ENCODE results near the gene DAD1. TPM values are rescaled to one million over a fixed set of nuclear protein-coding genes. Genes with fewer than 3 reads are reported as not detected.

Gene DAD1
- total RNA-seq, 1 donor from 2014 or later: 185 TPM

DNA sequence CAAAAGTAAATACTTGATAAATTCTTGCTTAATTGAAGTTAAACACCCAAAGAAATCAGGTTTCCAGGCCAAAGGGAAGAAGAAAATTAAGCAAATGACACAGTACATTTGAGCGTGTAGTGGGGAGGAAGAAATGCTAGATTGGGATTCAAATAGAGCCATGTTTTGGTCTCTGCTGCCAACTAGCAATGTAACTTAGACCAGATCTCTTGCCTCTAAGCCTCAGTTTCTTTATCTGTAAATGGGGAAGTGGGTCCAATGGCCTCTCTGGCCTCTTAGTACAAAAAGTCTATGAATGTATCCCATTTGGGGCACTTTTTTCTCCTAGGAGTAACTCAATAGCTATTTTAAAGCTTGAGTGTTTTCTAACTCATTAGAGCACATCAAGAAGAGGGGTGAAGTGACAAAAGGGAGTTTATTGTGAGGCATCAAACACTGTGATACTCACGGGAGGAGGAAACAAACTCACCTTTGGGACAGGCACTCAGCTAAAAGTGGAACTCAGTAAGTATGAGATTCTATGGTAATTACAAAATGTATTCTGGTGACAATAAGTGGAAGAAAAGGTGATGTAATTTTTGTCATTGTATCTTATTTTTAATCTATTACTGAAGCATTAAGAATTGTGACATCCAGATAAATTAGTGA, 55.8 kb downstream of the DAD1 start:
- Histone ChIP-seq H3K27me3 (no peaks in the 10 kb centered on the region), H3K4me2 (no peak overlapping the region), H3K4me3 (no peak overlapping the region), H2AFZ (replicated peaks) (no peak overlapping the region), H3K27ac (no peak overlapping the region), H3K4me1 (no peaks in the 10 kb centered on the region), H4K20me1 (ENCODE audit: low read depth) (no peaks in the 10 kb centered on the region), H3K9ac (no peak overlapping the region), H3K9me3 (ENCODE audit: low read depth) (no peaks in the 10 kb centered on the region), H3F3A (ENCODE audit: low read depth) (no peaks in the 10 kb centered on the region), H3K36me3 (no peaks in the 10 kb centered on the region), H3K79me2 (ENCODE audit: low read depth) (no peaks in the 10 kb centered on the region)
- no peak for DNase-seq (ENCODE audit: low spot score)
- Mint-ChIP-seq H3K4me1 (no peaks in the 10 kb centered on the region), H3K4me3 (no peak overlapping the region), H3K27ac (no peak overlapping the region), H3K27me3 (ENCODE audit: insufficient read depth, low read depth) (peaks cover 8% of the 10 kb centered on the region), H3K36me3 (no peaks in the 10 kb centered on the region), H3K9me3 (no peaks in the 10 kb centered on the region)
- TF ChIP-seq EZH2phosphoT487 (IDR thresholded peaks at IDR 0.05): no peak
- no peak for TF ChIP-seq EZH2 (IDR thresholded peaks at IDR 0.05)
- TF ChIP-seq, protein P1, sequence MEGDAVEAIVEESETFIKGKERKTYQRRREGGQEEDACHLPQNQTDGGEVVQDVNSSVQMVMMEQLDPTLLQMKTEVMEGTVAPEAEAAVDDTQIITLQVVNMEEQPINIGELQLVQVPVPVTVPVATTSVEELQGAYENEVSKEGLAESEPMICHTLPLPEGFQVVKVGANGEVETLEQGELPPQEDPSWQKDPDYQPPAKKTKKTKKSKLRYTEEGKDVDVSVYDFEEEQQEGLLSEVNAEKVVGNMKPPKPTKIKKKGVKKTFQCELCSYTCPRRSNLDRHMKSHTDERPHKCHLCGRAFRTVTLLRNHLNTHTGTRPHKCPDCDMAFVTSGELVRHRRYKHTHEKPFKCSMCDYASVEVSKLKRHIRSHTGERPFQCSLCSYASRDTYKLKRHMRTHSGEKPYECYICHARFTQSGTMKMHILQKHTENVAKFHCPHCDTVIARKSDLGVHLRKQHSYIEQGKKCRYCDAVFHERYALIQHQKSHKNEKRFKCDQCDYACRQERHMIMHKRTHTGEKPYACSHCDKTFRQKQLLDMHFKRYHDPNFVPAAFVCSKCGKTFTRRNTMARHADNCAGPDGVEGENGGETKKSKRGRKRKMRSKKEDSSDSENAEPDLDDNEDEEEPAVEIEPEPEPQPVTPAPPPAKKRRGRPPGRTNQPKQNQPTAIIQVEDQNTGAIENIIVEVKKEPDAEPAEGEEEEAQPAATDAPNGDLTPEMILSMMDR (IDR thresholded peaks at IDR 0.05): no peak

DNA sequence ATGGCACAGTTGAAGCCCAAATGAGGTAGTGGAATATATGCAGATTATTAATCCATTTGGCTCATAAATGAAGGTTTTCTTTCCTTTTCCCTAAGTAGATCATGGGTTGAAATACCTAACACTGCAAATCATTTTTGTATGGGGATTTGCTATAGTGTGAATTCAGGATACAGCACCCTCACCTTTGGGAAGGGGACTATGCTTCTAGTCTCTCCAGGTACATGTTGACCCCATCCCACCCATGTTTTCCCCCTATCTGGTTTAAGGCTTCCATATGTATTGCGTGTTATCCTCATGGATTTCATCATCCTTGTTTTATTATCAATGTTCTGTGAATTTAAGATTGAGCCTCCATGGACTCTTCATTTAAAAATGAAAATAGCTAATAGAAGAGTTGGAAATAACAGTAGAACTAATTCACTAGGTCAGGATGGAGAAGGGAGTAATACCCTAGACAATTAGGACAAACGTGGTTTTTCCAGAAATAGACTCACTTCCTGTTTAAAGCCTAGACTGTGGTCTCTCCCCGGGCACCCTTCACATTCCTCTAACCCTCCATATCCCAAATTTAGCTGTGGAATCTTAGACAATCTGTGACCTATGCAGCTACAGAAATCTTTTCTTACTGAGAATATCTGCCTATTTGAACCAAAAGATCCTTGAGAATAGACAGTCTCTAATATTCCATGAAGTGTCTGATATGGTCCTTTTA, 56.5 kb downstream of the DAD1 start:
- H3F3A ChIP-seq (ENCODE audit: low read depth): no peaks in the 10 kb centered on the region
- no peaks in the 10 kb centered on the region for H3K79me2 ChIP-seq (ENCODE audit: low read depth)
- no peaks in the 10 kb centered on the region for H4K20me1 ChIP-seq (ENCODE audit: low read depth)
- H3K9me3 ChIP-seq (ENCODE audit: low read depth): no peaks in the 10 kb centered on the region
- no peaks in the 10 kb centered on the region for H3K36me3 ChIP-seq
- Mint-ChIP-seq H3K36me3 (no peaks in the 10 kb centered on the region), H3K27me3 (ENCODE audit: insufficient read depth, low read depth) (peaks cover 8% of the 10 kb centered on the region), H3K4me1 (peaks cover under 1% of the 10 kb centered on the region), H3K4me3 (no peak overlapping the region), H3K9me3 (no peaks in the 10 kb centered on the region), H3K27ac (no peak overlapping the region)
- H3K9ac ChIP-seq: no peak overlapping the region
- H2AFZ ChIP-seq (replicated peaks): no peak overlapping the region
- H3K27me3 ChIP-seq: no peaks in the 10 kb centered on the region
- no peak for TF ChIP-seq EZH2phosphoT487 (IDR thresholded peaks at IDR 0.05)
- TF ChIP-seq, protein P1 (IDR thresholded peaks at IDR 0.05): no peak
- TF ChIP-seq EZH2 (IDR thresholded peaks at IDR 0.05): no peak
- no peak overlapping the region for H3K4me2 ChIP-seq
- H3K4me1 ChIP-seq: no peaks in the 10 kb centered on the region
- no peak overlapping the region for H3K4me3 ChIP-seq
- DNase-seq (ENCODE audit: low spot score): no peak
- no peak overlapping the region for H3K27ac ChIP-seq

DNA sequence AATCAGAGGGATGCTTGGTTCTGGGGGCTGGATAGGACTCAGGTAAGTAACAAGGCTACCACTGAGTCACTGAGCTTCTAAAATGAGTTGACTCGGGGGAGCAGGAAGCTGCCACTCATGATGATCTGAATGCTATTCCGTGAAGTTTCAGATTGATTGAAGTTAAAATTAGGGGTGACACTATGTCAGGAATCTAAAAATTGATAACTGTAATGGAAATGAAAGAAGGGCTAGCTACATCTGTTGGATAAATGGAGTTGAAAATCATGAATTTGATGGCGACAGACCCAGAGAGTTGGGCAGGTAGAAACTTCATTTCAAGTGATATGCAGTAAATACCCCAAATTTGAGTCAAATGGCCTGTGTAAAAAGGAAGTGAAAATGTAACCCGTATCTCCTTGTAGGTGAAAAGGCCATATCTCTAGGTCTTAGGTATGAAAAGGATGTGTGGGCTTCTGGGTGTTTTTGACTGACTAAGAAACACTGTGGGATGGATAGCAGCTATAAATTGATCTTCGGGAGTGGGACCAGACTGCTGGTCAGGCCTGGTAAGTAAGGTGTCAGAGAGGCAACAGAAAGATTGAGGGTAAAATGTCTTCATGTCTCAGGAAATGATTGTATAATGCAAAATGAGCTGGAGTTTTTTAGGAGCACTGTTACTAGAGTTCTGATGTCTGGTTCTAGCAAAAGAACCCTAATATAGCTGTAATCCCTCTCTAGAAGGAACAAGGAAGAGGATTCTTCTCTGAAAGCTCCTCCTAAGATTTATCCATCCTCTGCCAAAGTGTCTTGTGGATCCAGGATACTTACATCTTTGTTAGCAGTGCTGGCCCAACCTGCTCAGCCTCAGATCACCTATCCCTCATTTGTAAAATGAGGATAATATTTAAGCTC, 57.3 kb downstream of the DAD1 start:
- no peak for TF ChIP-seq EZH2phosphoT487 (IDR thresholded peaks at IDR 0.05)
- TF ChIP-seq EZH2 (IDR thresholded peaks at IDR 0.05): no peak
- TF ChIP-seq, protein P1 (IDR thresholded peaks at IDR 0.05): no peak
- Mint-ChIP-seq H3K27ac (no peak overlapping the region), H3K27me3 (ENCODE audit: insufficient read depth, low read depth) (peaks cover 5% of the 10 kb centered on the region), H3K9me3 (no peaks in the 10 kb centered on the region), H3K4me1 (peaks cover 4% of the 10 kb centered on the region), H3K36me3 (no peaks in the 10 kb centered on the region), H3K4me3 (no peak overlapping the region)
- DNase-seq (ENCODE audit: low spot score): no peak
- no peaks in the 10 kb centered on the region for H4K20me1 ChIP-seq (ENCODE audit: low read depth)
- H3K9ac ChIP-seq: no peak overlapping the region
- H3K4me3 ChIP-seq: no peak overlapping the region
- H3K36me3 ChIP-seq: no peaks in the 10 kb centered on the region
- no peaks in the 10 kb centered on the region for H3K9me3 ChIP-seq (ENCODE audit: low read depth)
- H3K79me2 ChIP-seq (ENCODE audit: low read depth): no peaks in the 10 kb centered on the region
- no peaks in the 10 kb centered on the region for H3K4me1 ChIP-seq
- H3K27me3 ChIP-seq: no peaks in the 10 kb centered on the region
- H2AFZ ChIP-seq (replicated peaks): no peak overlapping the region
- H3K27ac ChIP-seq: no peak overlapping the region
- H3F3A ChIP-seq (ENCODE audit: low read depth): no peaks in the 10 kb centered on the region
- H3K4me2 ChIP-seq: no peak overlapping the region

All from neural progenitor cell (in vitro differentiated cells).